ENCODE measurements around the gene B3GNT9.

Gene B3GNT9

DNA sequence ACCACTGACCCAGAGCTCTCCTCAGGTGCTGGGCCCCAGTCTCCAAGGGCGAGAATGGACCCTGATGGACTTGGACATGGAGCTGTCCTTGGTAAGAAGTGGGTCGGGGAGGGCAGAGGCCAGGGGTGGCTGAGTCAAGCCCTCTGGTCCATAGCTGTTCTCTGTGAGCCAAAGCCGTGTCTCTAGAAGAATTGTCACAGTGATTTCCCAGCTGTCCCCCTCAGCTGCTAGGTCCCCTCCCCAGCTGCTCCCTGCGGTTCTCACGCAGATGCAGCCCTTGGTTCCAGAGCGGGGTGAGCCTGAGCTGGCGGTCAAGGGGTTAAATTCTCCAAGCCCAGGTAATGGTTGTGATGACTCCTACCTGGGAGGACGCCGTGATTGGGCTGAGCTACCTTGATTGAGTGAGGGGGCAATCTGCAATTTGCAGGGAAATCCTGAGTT lies 18.2 kb upstream of the B3GNT9 start:
- peak in 1 of 58 donors; percentile 26 for DNase-seq

DNA sequence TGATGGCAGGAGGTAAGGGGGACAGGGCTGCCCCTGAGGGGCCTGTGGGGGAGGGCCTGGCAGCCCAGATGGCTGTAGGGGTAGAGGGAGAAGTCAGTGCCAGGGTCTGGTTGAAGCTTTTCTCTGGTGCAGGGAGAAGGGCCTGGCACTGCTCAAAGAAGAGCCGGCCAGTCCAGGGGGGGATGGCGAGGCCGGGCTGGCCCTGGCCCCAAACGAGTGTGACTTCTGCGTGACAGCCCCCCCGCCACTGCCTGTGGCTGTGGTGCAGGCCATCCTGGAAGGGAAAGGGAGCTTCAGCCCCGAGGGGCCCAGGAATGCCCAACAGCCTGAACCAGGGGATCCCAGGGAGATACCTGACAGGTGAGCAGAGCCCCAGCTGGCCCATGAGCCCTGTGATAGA lies 16.8 kb upstream of the B3GNT9 start:
- DNase-seq = no peak

DNA sequence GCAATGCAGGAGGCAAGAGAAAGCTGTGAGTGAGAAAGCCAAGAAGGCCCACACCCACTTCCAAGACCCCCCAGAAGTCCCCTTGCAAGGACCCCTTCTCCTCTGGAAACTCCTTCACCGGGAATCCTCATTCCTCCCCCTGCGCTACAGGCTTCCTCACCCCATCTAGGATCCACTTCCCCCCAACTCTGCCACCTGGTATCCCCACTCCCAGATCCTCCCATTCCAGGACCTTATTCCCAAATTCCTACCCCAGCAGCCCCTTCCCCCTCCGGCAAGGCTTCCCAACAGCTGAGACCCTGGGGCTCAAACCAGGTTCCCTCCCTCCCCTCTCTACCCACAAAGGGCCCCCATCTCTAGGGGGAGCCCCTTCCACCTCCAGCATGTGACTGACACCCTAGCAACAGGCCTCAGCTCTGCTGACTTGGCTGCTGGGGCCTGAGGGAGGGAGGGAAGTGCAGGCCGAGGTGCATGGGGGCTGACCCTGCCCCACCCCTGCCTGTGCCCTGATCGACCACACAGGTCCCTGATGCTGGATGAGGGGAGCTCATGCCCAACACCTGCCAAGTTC lies 15.9 kb upstream of the B3GNT9 start:
- DNase-seq = no peak

DNA sequence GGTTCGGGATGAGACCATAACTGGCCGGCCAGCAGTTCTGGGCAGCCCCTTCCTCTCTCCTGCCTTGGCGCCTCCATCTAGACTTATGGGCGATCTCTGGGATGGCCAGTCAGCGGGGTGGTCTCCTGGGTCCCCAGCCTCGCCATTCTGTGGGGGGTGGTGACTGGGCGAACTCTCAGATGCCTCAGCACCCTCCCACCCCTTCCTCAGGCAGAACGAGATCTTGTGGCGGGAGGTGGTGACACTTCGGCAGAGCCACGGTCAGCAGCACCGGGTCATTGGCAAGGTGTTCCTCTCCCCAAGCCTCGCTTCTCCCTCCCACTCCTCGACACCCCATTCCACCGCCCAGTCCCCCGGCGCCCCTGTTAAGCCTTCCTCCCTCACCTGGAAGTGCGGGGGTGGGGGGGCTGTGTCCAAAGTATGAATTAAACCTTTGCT lies 15.3 kb upstream of the B3GNT9 start:
- DNase-seq = no peak

DNA sequence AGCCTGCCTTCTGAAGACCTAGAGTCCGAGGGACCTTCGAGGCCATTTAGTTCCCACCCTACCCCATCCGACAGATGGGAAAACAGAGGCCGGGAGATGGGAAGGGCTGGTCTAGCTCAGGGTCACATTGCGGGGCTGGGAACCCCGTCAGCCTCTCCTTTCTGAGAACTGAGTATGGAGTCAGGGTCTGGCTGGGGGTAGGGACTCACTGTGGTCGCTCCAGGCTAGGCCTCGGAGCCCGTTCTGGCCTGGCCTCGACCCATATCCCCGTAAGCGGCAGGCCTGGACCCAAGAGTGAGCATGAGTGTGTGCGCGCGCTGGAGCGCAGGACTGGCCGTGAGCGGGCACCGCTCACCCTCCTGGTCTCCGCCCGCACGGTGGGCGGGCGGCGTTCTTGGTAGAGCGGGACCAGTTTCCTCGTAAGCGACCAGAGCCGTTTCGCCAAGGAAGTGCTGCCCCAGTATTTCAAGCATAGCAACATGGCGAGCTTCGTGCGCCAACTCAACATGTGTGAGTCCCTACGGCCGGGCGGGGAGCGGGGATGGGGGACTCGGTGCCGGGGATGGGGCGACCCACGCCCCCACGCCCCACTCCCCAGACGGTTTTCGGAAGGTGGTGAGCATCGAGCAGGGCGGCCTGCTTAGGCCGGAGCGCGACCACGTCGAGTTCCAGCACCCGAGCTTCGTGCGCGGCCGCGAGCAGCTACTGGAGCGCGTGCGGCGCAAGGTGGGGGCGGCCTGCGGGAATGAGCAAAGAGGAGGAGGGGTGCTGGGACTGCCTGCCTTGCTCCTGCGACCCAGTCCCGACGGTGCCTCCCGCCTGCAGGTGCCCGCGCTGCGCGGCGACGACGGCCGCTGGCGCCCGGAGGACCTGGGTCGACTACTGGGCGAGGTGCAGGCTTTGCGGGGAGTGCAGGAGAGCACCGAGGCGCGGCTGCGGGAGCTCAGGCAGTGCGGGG lies 14.6 kb upstream of the B3GNT9 start:
- DNase-seq = no peak

DNA sequence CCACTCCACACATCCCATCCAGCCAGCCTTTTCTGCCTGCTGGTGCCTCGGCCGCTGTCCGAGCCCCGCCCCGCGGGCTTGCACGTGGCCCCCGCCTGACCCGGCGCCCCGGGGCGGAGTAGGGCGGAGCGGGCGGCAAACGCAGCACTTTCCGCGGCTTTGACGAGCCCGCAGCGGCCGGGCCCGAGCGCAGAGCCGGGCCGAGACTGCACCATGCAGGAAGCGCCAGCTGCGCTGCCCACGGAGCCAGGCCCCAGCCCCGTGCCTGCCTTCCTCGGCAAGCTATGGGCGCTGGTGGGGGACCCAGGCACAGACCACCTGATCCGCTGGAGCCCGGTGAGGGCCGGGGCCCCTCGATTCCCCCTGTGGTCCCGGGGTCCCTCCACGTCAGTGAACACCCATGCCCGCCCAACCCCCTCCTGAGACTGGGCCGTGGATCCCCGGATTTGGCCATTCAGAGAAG lies 13.8 kb upstream of the B3GNT9 start, which contains the start of gene HSF4:
Gene HSF4 (plus strand): TSS at position 147 of the 463 bp plus-strand sequence. CDS start 67 bp downstream, at position 214.
- DNase-seq = peak in 42 of 58 donors; percentile 18 to 79 (median 58)

DNA sequence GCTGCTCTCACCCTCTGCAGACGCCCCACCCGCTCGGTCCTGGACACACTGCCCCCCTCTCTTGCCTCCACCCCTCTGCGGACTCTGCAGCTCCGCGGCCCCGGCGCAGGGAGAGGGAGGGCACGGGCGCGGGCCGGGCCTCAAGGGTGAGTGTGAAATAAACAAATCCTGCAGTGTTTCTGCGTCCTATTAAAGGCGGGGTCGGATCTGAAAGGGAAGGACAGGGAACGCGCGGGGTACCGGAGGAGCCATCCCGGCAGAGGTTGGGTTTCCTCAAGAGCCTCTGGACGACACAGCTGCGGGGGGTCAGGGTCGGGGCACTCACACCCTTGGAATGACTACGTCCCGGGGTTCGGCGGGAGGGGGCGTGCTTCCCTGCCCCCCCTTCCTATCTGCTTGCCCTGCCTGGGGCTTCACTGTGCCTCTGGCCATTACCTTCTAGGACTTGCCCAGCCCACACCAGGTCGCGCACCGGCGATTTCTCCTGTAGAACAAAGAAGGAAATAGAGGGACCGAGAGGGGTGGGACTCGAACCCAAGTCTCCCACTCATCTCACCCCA lies 13.3 kb upstream of the B3GNT9 start:
- peak in 13 of 58 donors; percentile 46 to 78 (median 69) for DNase-seq

DNA sequence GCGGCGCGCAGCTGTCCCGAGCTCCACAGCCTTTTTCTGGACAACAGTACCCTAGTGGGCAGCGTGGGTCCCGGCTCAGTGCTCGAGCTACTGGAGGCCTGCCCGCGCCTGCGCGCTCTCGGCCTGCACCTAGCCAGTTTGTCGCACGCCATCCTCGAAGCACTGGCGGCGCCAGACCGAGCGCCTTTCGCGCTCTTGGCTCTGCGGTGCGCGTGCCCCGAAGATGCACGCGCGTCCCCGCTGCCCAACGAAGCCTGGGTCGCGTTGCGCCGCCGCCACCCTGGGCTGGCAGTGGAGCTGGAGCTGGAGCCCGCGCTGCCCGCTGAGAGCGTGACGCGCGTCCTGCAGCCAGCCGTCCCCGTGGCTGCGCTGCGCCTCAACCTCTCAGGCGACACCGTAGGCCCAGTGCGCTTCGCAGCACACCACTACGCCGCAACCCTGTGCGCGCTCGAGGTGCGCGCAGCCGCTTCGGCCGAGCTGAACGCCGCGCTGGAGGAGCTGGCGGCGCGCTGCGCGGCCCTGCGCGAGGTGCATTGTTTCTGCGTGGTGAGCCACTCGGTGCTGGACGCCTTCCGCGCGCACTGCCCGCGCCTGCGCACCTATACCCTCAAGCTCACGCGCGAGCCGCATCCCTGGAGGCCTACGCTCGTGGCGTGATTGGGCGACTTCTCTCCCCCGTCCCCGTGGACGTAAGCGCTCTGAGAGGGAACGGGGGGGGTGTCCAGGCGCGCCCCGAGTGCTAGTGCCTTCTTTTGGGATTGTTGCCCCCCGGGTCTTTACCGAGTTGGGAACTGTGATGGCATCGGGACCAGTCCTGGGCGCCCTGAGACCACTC lies 12.6 kb upstream of the B3GNT9 start:
- peak; percentile 26 to 92 (median 79) for DNase-seq

DNA sequence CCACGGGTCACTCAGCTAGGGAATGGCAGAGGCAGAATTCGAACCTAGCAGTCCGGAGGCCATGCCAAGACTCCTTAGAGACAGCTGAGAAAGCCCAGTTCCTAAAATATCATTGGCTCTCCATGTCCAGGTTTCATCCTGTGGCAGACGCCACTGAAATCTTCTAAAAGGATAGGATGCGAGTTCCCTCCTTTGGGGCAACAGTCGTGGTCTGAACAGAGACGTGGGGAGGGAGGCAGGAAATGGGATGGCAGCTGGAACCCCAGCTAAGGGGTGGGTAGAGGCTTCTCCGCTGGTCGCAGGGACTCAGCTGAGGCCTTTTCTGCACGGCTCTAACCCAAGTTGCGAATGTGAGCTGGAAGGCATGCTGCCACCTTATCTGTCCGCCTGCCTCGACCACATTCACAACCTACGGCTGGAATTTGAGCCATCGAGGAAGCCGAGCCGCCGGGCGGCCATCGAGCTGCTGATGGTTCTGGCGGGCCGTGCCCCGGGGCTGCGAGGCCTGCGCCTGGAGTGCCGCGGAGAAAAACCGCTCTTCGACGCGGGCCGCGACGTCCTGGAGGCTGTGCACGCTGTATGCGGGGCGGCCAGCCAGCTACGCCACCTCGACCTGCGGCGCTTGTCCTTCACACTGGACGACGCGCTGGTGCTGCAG lies 11.8 kb upstream of the B3GNT9 start:
- DNase-seq = no peak

DNA sequence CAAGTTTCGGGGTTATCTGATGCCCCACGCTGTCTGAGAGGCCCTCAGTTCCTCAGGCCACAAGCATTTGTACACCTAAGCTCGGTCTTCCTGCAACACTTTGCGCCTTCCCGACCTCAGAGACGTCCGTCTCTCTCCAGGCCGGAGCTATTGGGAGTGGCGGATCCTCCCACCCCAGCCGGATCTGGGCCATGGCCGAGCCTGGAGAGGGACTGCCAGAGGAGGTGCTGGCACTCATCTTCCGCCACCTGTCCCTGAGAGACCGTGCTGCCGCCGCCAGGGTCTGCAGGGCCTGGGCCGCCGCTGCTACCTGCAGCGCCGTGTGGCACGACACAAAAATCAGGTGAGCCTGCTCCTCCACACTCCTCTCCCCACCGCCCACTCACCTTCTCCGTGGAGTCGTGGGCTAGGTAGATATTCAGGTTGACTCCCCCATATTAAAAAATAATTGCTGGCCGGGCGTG lies 10.8 kb upstream of the B3GNT9 start:
- no peak for DNase-seq

DNA sequence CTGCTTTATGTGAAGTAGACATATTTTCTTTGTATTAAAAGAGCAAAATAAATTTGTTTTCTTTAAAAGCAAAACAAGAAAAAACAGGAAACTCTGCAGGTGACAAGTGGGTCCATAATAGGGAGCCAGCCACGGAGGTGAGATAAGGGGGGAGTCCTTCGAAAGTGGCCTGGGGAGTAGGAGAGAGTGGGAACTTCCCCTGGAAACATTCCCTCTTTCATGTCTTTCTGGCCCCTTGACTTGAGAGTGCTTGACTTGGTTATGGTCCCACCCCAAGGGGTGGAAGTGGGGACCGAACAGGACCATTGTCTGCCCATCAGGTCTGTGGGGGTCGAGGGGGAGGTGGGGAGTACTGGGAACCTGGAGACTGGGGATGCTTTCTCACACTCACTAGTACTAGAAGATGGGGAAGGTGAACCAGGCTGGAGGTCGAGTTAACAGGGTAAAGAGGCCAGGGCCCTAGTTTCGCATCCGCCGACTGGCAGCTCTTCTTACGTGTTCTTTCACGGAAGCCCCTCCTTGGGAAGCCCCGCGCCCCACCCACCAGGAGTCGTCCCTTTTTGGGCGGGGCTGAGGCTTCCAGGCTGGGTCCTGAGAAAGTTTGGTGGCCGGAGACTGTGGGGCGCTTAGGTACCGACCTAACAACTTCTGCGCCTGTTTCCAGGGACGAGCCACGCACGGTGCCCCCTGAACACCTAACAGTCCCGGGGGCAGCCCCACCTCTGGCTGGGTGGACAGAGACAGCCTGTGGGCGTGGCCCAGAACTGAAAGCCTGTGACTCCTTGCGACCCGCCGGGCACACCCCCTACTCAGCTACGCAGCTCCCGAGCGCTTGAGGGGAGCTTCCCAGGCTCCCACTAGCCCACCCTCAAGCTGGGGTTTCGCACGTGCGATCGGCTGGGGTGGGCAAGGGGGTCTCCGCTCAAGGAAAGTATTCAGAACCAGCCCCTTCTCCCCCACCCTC lies 8.1 kb upstream of the B3GNT9 start:
- DNase-seq = no peak

DNA sequence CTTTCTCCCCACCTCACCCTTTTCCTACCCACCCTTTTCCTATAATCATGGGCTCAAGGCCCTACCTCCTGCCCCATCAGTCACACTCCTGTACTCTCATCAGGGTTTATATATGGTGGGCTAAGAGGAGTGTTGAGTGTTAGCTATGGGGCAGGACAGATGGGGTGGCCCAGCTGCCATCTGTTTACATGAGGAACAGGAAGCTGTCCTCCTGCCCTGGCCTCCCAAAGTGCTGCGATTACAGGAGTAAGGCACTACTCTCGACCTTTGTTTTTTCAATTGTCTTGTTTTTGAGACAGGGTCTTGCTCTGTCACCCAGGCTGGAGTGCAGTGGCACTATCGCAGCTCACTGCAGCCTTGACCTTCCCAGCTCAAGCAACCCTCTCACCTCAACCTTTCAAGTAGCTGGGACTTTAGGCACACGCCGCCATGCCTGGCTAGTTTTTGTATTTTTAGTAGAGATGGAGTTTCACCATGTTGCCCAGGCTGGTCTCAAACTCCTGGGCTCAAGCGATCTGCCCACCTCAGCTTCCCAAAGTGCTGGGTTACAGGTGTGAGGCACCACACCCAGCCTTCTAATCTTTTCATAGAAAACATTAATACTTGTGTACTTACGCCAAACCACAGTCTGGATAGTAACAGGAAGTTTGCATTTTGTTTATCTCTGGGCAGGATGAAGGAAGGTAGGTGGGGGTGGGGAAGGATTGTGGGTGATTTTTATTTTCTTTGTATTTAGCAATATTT lies 7.3 kb upstream of the B3GNT9 start:
- no peak for DNase-seq

DNA sequence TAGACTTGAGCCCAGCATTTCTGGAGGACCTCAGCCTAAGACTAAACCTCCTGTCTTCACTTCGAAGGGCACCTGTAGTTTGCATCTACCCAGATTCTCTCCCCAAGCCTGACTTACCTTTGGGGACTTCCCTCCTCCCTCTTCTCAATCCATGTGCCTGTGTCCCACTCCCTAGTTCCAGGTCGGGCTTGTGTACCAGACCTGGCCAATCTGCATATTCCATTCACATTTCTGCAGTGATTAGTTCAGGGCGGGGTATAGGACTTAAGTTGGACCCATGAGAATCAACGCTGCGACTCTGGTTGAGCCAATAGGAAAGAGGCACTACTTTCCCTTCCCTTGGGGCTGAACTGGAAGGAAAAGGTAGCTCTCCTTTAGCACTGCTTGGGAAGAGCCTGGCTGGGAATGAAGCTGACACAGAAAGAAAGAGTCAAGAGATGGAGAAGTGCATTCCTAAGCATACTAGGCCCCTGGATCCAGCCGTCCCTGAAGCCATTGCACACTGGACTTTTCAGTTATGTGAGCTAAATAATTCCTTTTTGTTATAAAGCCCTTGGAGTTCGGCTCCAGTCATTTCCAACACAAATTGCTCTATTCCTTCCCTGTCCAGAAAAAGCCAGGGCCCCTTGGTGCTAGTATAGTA lies 6.4 kb upstream of the B3GNT9 start:
- no peak for DNase-seq

DNA sequence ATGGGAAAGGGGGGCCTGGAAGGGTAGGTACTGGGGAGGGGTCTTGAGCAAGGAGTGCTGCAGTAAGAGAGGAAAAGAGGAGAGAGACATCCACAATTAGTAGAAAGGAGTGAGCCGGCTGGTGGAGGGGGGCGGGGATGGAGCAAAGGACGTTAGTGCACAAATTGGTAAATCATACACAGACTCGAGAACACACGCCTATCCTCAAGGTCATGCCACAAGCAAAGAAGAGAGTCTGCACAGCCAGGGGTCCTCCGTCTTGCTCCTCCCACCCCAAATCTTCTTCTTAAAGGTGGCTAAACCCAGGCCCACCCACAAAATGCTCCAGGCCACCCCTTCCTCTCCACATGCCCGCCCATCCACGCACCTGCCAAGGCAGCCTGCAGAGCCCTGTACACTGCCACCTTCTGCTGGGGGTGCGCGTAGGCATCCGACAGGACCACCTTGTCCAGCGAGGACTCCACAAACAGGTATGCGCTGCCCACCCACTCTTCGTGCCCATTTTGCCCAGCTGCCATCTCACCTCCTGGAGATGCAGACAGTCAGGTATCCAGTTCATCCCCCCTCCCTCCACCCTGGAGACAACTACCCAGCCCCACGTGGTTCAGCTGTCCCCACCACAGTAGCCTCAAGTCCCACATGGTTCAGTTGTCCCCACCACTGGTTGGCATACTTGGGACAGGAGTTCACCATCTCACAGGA lies 5.5 kb upstream of the B3GNT9 start:
- DNase-seq = no peak

DNA sequence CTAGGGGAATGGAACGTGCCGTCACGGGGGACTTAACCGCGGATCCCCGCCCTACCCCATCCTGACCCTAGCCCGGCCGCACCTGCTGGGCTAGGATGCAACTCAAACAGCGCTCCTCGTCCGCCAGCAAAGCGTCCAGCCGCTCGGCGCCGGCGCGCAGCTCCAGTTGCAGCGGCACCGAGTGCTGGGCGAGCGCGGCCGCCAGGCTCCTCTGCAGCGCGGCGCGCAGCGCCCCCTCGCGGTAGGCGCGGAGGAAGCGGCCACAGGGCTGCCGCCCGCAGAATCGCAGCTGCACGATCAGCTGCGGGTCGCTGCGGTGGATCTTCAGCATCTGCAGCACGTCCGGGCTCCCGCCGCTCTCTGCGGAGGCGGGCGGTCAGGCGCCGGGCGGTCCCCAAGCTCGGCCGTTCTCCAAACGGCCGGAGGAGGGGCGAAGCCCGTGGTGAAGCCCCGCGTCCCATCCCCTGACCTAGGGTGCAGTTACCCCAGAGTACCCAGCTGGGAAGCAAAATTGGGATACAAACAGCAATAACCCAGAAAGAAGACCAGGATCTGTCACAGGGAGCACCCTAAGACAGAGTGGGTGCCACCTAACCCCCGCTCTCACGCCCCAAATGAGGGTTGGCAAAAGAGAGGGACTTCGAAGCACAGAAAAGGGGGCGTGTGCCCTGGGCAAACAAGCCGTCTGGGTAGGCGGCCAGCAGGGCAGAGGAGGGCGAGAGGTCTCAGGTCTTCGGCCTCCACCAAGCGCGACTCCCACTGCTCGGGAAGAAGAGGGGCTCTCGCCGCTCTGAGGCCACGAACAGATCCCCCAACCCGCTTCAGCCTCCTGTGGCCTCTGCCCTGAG lies 4.7 kb upstream of the B3GNT9 start:
- DNase-seq = peak in 54 of 58 donors; percentile 23 to 81 (median 62)
